ENCODE results near the gene MLLT10.

DNA sequence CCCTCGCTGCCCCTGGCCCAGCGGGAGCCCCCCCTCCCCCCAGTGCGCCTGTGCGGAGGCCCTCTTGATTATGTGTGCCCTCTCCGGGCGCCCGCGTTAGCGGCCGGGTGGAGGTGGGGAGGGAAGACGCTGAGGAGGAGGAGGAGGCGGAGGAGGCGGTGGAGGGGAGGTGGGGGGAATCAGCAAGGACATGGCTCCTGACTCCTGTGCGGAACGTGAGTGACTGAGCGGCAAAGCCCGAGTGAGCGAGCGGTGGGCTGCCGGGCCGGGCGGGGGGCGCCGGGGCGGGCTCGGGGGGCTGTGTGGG lies 201 bp downstream of the MLLT10 start:
- TF ChIP-seq ZBTB7A (IDR thresholded peaks at IDR 0.05; ENCODE audit: borderline replicate concordance, control insufficient read depth, low read depth, low read length), result no peak
- no peak for TF ChIP-seq BDP1 (IDR thresholded peaks at IDR 0.05; ENCODE audit: insufficient read depth, insufficient read length)
